Stimulated activated CD8-positive, alpha-beta memory T cell treated with anti-CD3 and anti-CD28 coated beads, Interleukin-15, amount 100 ng/mL, for 48 hours (primary cell): ENCODE data around the gene RAB6D.
"Not testable (repeated sequence)": the region's sequence is repeated elsewhere in the genome, so short reads cannot be mapped to it uniquely, and the experiment has no call there.

Experiments used
- DNase-seq, 2 donors: peaks; one replicate each; pipeline ENCODE4 v3.0.0-alpha.2; 2020; ENCODE audit warnings: low read depth in 2 of 2

The RAB6D gene

DNA sequence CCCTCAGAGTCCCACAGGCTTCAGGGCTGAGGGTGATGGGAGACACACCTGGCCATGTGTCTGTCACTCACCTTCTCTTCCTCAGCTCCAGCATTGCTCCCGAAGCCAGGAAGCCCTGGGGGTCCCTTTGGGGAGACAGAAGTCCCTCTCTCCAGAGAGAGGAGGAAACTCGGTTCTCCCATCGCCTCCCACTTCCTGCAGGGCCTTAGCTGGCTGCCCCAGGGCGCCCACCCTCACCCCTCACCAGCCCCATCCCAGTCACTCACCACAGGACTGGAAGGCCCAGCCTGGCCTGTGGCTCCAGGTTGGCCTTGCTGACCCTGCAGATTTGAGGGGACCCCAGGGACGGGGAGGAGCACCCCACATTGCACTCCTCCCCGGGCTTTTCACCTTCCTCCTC is 2.7 kb upstream of the RAB6D start:
- no peak for DNase-seq

DNA sequence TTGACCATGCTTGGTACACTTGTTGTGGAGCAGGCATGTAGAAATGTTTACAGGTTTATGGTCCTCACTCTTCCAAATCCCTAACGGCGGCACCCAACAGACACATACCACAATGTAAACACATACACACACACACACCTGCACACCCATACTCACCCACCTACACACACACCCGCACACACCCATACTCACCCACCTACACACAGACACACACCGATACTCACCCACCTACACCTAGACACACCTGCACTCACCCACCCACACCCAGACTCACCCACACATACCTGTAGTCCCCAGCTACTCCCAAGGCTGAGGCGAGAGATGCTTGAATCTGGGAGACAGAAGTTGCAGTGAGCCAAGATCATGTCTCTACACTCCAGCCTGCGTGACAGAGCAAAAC is 1.5 kb upstream of the RAB6D start:
- DNase-seq: no peak

DNA sequence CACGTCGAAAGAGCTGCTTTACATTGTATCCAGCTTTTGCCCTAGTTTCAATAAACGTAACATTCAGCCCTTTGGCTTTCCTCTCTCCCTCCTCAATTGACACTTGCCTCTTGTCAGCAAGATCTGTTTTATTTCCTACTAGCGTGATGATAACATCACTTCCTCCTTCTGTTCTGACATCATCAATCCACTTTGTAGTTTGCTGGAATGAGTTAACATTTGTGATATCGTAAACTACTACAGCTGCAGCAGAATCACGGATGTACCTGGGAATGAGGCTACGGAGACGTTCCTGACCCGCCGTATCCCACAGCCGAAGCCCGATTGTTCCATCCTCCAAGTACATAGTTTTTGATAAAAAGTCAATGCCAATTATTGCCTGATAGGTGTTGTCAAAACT is 755 bp downstream of the RAB6D start:
- not testable (repeated sequence) for DNase-seq

GRCh38 chr2:131361773-131362172 is 2.2 kb downstream of the RAB6D start:
- DNase-seq: not testable (repeated sequence)

DNA sequence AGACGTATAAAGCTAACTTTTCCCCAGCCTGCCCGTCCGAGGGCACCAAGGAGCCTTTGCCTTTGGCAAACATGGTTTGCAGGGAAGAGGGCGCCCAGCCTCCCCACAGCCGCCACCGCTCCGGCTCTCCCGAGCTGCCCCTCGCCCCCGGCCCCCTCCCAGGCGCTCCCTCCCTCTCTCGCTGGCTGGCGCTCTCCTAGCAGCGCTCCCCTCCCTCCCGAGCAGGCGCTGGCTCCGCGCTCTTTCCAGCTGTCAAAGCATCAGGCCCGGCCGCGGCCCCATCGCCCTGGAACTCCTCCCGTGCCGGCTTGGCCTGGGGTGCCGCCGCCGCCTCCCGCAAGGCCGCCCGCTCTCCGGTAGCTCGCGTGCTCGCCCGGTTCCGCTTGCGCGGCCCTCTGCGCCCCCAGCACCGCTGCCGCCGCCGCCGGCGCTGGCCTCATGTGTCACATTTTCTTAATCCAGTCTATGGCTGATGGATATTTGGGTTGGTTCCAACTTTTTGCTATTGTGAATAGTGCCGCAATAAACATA is 10.7 kb downstream of the RAB6D start:
- DNase-seq: not testable (repeated sequence)

DNA sequence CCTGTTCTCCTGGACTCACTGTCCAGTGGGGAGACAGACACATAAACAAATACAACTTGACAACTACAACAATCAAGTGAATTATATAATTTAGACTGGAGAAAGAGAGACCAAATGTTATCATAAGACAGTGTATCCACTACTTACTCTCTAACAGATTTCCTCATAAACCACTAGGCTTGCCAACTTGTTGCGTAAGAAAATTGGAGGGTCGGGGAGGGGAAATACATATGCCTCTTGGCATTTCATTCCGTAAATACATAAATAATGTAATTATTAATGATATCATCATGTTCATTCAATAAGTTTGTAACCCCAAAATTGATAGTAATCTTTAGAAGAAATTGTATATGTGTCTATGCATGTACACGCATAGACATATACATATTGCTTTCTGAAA is 14.9 kb downstream of the RAB6D start:
- DNase-seq: no peak

DNA sequence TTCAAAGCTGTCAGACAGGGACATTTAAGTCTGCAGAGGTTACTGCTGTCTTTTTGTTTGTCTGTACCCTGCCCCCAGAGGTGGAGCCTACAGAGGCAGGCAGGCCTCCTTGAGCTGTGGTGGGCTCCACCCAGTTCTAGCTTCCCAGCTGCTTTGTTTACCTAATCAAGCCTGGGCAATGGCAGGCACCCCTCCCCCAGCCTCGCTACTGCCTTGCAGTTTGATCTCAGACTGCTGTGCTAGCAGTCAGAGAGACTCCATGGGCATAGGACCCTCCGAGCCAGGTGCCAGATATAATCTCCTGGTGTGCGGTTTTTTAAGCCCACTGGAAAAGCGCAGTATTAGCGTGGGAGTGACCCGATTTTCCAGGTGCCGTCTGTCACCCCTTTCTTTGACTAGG is 16.9 kb downstream of the RAB6D start:
- not testable (repeated sequence) for DNase-seq

GRCh38 chr2:131339307-131339706 is 24.7 kb downstream of the RAB6D start:
- DNase-seq: not testable (repeated sequence)

DNA sequence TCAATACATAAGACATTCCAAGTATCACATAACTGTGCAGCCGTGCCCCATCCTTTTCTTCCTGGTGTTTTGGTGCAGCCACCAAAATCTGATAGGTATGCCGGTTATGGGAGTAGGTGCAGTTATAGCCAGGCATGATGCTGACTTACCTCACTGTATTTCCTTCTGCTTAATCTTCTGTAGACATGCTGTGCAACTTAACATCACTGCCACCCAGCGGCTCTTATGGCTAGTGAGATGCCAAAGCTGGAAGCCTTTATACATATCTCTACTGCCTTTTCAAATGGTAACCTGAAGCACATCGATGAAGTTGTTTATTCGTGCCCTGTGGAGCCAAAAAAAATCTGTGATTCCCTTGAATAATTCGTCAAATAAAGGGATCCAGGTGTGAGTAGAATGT is 28.6 kb downstream of the RAB6D start:
- not testable (repeated sequence) for DNase-seq

- DNase-seq: not testable (repeated sequence)
These were observed 31.3 kb downstream of the RAB6D start for GRCh38 chr2:131332709-131333108.

DNA sequence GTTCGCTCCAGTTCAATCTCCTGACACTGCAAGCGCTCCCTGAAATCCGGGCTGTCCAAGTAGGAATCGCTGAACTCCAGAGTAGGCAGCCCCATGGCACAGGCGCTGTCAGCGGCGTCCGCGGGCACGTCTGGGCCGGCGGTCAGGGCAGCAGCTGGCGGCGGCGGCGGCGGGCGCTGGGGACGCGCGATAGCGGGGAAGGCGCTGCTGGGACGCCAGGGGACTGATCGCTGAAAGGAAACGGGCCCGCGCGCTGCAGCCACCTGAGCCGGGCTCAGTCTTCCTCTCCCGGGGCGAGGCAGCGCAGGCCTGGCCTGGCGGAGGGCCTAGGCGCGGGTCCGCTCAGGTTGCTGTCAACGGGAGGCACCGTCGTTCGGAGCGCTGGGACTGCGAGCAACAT is 33.0 kb downstream of the RAB6D start:
- not testable (repeated sequence) for DNase-seq

- DNase-seq: no peak
These were observed 41.8 kb downstream of the RAB6D start for GRCh38 chr2:131322209-131322608.

- not testable (repeated sequence) for DNase-seq
These were observed 42.6 kb downstream of the RAB6D start for GRCh38 chr2:131321344-131321743.

DNA sequence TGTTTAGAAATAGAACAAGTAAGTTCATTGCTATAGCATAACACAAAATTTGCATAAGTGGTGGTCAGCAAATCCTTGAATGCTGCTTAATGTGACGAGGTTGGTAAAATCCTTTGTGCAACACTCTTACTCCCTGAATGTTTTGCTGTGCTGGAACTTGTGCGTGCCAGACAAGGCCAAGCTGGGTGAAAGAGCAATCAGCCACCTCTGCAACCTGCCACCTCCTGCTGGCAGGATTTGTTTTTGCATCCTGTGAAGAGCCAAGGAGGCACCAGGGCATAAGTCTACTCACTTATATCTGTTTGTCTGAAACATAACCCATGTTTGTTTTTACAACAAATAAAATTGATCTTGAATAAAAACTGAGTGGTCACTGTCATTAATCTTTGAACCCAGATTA is 53.0 kb downstream of the RAB6D start:
- not testable (repeated sequence) for DNase-seq
